CD1c-positive myeloid dendritic cell (primary cell): Measurements from ENCODE around the gene SETD6.

Experiments used
- DNase-seq: peaks from one replicate; pipeline ENCODE4 v3.0.0-alpha.2; 2016; ENCODE audit errors: extremely low spot score

SETD6 gene

GRCh38 chr16:58493756-58494431 is 21.4 kb upstream of the SETD6 start:
- DNase-seq, result no peak

DNA sequence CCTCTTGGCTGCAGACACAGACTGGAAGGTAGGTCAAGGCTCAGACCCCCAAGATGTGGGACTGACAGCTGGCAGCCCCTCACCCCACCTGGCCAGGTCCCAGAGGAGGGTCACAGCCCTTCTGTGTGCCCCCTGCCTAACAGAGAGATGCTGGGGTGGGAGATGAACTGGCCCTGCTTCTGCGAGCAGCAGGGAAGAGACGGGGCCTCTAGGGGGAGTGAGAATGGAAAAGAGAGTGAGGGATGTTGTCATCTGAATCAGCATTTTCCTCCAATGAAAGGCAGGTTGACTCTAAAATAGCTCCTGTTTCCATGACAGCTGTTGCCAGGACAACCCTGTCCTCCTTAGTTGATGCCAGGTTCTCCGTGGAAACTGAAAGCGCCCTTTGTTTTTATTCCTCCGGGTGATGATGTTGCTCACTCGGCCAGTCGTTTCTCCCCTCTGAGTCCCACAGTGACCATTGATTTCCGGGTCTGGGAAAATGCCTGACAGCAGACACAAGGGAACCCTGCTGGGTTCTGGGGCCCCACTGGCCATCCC is 20.3 kb upstream of the SETD6 start:
- peak; percentile 75 for DNase-seq

DNA sequence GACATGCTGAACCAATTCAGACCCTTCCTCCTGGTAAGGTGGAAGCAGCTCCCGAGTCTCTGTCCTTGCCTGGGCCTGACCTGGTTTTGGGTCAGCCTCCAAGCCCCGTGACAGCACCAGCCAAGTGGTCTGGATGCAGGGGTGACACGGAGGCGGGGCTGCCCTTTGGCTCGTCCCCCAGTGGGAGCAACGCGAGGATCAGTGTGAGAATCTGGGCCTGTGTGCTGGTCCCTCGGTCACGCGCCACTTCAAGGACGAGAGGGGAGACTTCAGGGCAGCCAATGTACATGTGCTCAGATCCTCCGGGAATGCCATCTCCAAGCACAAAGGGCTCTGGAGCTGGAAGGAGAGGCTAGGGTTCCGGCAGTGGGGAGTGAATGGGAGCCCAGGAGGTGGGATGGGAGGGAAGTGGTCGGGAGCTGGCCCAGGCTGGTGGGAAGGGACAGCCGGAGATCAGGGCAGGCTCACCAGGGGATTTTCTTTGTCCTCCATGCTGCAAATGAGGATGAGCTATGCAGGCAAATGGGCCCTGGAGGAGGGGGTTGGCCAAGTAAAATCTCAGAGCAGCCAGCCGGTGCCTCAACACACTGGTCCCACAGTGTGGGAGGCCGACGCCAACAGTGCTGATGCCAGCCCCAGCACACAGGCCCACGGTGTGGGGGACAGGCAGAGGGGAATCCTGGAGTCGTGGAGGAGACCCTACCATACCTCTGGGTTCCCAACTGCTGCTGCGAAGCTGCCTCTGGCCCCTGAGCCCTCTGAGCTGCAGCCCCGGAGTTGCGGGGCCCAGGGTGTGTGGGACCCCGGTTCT is 19.6 kb upstream of the SETD6 start:
- DNase-seq, result no peak

- DNase-seq, result no peak
These were observed 17.8 kb upstream of the SETD6 start for GRCh38 chr16:58497468-58497867.

GRCh38 chr16:58497935-58498334 is 17.4 kb upstream of the SETD6 start:
- no peak for DNase-seq

GRCh38 chr16:58498341-58499091 is 16.8 kb upstream of the SETD6 start:
- DNase-seq, result no peak

DNA sequence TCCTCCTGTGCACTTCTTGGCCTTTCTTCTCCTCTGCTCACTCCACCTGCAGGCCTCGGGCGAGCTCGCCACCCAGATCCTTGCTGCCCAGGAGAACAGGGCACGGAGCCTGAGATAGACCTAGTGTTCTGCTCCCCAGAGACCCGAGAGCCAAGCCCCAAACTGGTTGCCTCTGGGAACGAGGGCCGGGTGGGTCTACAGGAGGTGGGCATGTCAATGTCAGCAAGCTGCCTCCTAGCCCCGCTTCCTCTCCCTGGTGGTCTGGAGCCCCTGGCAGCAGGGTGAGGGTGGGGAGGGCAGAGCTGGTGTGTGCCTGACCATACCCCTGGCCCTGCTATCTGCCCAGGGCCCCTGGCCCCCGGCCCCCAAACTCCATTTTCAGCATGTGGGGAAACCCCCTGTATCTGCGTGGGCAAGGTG is 16.2 kb upstream of the SETD6 start:
- DNase-seq, result no peak

DNA sequence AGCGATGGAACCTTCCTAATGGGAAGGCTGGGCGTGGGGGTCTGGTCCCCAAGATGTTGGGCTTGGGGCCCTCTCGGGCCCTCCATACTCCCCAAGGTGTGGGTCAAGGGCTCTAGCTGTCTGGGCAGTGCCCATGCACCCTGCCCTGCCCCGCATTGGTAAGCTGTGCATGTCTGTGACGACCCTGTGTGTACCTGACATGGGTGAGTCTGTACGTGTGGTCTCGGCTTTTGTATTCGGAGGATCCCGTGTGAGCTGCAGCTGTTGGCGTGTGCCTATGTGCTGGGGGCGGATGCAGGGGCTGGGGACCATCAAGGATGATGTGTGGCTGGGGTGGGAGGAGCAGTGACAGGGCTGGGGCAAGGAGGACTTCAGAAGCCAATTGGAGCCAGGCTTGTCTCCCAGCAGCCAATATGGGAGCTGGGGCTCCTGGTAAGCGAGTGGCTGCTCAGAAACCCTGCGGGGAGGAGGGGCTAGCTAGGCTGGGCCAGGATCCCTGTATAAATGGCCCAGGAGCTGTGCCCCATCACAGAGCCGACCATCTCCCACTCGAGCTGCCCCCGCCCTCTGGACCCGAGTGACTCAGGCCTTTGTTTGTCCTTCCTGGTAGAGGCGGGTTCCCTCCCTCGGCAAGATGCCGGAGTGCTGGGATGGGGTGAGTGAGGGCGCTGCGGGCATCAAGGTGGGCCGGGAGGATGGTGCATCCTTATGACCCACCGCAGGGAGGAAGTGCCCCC is 15.5 kb upstream of the SETD6 start, which contains the start of gene NDRG4:
TSS of gene NDRG4 (plus strand) at position 529 of the 737 bp plus-strand sequence. CDS start at position 635, 106 bp downstream.
- DNase-seq, result peak; percentile 34

- DNase-seq, result no peak
These were observed 14.7 kb upstream of the SETD6 start for GRCh38 chr16:58500430-58501241.

DNA sequence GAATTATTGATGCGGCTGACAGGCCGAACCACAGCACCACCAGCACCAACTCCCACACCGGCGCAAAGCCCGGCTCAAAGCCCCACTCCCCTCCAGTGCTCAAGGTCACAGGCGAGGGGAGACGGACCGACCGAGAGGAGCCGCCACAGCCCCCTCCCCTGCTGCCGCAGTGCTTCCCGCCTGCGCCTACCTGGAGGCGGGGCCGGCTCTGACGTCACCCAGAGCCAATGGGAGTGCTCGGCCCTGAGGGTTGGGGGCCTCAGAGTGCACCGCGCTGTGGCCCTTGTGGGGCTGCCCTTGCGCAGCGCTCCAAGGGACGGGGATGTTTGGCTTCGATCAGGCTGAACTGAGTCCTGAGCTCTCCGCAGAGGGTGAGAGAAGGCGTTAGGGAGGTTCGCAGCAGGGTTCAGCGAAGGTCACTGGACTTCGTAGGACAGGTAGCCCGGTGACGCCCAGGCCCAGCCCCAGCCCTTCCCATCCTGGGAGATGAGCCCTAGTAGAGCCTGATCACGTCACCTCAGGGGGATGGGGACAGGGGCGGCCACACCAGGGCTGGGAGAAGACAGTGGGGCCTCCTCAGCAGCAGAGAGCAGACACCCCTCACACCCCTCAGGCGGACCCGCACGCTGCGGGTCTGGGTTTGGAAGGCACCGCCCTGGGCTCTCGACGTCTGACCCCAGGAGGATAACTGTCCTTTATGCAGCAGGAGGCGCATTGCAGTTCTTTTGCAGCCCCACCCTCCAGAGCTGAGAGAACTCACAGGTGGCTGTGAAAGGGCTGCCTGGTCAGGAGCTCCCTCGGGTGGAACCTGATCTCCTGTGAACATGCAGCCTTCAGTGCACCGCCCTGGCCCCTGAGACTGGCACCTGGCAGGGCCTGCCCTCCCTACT is 13.8 kb upstream of the SETD6 start:
- DNase-seq, result no peak

DNA sequence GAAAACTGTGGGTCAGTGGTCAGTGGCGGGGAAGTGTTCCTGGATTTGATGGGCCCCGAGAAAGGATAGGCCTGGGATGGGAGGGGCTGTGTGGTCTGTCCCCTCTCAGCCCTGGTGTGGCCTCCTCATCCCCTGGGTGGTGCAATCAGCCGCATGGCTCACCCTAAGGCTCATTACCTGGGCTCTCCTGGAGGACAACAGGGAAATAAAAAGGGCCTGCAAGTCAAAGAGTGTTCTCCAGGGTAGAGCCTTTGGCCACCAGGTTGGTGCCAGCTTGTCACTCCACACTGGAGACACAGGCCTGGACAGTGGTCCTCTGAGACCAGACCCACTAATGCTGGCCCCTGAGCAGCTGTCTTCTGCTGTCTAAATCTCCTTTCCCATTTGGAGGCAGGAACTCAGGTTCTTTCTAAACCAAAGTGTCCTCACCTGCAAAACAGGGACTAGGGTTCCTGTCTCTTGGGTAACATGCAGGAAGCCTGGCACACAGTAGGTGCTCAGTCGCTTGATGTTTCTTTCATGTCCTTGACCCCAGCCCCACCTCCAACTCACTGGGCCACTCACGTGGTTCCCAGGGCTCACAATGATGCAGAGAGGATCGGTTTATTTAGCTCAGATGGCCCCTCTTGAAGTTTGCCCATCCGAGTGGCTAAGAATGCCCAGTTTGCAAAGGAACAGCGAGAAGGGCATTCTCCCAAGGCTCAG is 12.9 kb upstream of the SETD6 start:
- DNase-seq, result no peak

DNA sequence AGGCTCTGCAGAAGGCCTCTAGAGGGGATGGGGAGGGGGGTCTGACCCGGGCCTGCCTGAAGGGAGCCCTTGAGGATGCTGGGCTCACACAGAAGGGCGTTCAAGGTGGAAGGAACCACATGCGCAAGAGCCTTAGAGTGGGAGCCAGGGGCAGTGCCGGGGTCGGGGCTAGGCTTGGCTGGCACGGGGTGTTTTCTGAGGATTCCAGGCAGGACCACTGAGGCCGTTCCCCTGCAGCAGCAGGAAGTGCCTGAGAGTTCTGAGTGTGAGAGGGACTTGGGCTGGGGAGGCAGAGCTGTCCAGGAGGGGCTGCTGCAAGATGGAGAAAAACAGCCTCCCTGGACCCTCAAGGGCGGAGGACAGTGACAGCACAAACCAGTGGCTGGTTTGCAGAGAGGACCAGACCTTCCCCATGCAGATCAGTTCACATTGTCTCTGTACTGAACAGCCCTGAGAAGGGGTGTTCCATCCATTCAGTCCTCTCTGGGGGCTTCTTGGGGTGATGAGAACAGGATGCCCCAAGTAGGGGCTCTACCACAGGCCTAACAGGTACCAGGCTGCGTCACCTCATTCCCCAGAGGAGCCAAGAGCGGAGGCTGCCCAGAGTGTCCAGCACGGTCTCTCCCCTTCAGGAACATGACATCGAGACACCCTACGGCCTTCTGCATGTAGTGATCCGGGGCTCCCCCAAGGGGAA is 12.0 kb upstream of the SETD6 start:
- DNase-seq, result no peak

- DNase-seq, result no peak
These were observed 11.2 kb upstream of the SETD6 start for GRCh38 chr16:58503863-58504688.

- no peak for DNase-seq
These were observed 8.8 kb upstream of the SETD6 start for GRCh38 chr16:58506241-58507194.

- DNase-seq, result no peak
These were observed 7.9 kb upstream of the SETD6 start for GRCh38 chr16:58507195-58507962.
